GM10847 (cell line): ENCODE data around the gene GUCD1.

Experiments
- POLR2A ChIP-seq: IDR thresholded peaks from 2 replicates; pipeline ENCODE4 v1.6.1; 2011; ENCODE audit not compliant: insufficient read length; ENCODE audit errors: extremely low read depth

The GUCD1 gene

DNA sequence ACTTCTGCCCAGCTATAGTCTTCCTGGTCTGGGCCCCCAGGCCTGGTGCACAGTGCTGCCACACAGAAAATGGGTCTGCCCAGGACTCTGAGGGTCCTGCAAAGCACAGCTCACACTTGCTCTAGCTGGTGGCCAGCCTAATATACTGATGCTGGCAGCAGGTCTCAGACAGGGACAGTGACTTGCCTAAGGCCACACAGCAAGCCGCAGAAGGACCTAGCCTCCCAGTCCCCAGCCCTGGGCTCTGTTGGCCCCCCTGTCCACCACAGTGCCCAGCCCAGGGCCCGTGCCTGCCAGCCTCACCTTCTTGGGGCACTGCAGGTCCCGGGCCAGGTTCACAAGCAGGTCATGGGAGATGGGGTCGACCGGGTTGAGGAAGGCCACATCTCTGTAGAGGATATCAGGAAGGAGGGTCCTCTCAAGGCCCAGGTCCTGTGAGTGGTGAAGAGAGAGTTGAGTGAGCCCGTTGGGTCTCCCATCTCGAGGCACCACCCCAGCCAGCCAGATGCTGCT lies 34.6 kb upstream of the GUCD1 start:
- no peak for TF ChIP-seq POLR2A

DNA sequence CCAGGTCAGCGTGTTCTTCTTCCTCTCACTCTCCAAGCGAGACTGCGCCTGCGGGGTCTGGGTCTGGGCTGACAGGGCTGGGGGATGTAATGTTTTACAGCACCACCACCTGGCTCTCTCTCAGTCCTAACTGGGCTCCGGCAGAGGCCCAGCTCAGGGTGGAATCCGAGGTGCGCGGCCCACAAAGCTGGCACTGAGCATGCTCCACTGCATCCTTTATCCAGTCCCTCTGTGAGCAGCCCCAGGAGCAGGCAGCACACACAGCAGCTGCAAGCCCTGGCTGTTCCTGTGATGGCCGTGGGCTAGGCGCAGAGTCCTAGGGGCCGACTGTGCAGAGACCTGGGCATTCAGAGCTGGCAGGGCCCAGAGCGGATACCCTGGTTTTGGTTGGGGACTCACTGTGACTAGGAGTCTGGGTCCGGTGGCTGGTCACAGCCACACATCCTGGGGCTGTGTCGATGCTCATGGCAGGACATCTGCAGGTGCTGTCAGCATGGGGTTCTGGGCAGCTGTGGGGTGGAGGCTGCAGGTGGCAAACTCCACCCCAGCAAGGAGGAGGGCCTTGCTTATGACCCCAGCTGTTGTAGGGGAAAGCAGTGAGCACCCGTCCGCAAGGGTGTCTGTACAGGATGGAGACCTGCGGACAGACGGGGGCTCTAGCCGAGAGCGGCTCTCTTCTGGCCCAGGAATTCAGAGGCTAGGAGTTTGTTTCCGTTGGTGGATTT lies 34.0 kb upstream of the GUCD1 start:
- no peak for TF ChIP-seq POLR2A

DNA sequence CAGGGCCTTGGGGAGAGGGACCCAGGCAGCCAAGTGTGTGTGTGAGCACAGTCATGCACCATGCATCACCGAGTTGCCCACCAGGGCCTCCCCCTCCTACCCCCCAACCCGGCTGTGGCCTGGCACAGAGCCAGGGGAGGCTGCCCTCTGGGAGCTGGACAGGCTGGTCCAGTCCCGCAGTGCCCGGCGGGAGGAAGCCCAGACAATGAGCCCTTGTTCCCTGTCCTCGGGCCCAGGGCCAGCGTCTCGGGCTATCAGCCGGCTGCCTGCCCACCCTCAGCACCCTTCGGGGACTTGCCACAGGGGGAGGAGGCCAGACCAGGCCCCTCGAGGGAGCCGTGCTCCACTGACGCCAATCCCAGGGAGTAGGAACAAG lies 33.4 kb upstream of the GUCD1 start:
- no peak for TF ChIP-seq POLR2A

DNA sequence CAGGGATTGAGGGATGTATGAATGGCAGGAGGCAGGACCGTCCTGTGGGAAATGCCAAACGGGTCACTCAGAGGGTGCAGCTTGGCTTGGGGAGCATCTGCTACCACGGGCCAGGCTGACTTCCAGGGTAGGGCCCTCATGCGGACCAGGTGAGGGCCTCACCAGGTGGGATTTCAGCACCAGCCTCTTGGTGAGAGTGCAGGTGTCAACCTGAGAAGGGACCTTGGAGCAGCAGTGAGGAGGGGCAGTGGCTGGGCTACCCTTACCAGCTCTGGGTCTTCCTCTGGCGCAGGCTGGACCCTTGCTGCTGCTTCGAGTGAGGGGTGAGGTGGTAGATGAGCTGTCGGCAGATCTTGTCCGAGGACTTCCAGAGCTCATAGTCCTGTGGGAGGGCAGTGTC lies 33.0 kb upstream of the GUCD1 start:
- no peak for TF ChIP-seq POLR2A

DNA sequence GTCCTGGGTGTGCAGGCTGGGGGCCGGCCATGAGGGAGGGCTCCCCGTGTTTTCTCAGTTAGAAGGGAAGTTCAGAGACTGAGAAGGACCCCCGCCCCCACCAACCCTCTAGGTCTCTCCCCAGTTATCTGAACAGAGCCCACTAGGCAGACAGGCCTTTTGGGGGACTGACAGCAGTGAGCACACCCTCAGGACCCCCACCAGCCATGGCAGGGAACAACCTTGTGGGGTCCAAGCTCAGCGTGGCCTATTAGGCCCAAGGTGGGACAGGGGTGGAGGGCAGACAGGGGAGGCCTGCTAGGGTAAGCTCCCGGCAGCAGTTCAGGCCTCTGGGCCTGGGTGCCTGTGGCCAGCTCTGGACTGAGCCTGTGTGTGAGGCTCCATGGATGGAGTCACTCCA lies 32.3 kb upstream of the GUCD1 start:
- TF ChIP-seq POLR2A: no peak

DNA sequence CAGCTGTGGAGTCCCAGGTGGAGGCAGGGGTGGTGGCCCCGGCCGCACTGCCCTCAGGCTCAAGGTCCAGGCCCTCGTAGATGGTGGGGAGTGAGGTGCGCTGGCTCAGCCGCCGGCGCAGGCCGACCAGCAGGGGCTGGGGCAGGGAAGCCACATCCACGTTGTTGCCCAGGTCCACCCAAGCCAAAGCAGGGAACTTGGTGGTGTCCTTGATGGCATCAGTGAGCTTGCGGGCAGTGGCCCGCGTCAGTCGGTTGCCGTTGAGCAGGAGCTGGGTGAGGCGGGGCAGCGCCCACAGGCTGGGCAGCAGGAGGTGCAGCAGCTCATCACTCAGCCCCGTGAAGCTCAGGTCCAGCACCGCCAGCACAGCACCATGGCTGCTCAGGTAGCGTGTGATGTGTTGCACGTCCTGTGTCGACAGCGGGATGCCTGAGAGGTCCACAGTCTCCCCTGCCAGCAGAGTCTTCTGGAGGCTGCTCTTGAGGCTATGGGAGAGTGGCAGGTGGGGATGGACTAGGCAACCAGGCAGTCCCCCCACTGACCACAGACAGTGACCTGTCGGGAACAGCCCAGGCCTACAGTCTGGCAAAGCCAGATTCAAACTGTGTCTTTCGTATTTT lies 31.1 kb upstream of the GUCD1 start:
- TF ChIP-seq POLR2A: no peak

DNA sequence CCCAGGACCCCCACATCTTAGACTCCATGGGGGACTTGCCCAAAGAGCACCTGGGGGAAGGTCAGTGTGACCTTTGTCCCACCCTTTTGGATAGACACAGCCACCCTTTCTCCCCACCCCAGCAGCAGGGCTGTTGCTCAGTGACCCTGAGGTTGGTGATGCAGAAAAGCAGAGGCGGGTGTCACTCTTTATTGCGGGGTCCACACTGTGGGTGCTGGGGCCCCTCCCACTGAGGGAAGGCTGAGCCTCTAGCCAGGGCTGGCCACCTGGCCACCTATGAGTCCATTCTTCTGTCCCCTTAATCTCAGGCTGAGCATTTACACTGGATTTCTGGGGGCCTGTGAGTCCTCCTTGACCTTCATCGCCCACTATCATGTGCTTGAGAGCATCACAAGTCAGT lies 30.5 kb upstream of the GUCD1 start:
- TF ChIP-seq POLR2A: no peak

DNA sequence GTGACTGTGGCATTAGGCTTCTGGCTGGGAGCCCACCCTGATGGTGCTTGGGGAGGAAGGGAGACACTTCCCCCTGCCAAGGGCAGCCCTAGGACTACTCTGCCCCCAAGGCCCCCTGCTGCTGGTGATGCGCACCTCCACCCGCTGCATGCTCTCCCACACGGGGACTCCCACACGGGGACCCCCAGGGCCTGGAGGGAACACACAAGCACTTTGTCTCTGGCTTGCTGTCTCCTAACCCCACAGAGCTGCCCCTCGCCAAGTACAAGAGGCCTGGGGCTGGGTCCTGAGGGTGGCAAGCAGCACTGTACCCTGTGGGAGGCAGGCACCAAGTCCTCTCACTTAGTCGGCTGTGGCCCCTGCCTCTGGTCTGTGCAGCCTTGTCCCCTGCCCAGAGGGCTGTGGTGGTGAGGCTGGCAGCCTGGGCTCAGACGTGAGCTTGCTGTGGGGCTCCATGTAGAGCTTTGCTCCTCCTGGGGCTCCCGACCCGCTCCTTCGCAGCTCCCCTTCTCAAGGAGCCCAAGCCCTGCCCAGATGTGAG lies 30.0 kb upstream of the GUCD1 start:
- TF ChIP-seq POLR2A: no peak

DNA sequence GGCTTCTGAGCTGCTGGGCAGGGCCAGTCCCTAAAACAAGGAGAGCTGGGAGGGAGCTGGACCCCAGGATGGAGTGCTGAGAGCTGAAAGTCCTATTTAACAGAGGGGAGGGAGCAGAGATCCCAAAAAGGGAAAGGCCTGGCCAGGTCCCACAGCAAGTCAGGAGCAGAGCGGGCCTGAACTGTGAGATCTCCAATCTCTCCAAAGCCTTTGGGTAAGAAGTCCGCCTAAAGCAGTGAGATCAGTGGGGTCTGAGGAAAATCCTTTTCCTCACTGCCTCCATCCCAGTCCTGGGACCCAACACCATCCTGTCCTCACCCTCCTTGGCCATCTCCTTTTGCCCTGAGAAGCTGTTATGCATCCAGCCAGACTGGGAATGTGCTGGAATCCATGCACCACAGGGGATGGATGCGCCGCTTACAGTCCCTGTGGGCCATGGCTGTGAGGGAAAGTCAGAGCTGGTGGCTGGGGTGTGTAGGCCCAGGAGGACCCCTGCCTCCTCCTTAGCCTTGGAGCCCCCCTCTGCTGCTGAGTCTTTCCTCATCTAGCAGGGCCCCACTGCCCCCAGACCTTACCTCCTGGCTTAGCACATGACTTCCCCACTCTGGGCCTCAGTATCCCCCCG lies 29.3 kb upstream of the GUCD1 start:
- TF ChIP-seq POLR2A: no peak

DNA sequence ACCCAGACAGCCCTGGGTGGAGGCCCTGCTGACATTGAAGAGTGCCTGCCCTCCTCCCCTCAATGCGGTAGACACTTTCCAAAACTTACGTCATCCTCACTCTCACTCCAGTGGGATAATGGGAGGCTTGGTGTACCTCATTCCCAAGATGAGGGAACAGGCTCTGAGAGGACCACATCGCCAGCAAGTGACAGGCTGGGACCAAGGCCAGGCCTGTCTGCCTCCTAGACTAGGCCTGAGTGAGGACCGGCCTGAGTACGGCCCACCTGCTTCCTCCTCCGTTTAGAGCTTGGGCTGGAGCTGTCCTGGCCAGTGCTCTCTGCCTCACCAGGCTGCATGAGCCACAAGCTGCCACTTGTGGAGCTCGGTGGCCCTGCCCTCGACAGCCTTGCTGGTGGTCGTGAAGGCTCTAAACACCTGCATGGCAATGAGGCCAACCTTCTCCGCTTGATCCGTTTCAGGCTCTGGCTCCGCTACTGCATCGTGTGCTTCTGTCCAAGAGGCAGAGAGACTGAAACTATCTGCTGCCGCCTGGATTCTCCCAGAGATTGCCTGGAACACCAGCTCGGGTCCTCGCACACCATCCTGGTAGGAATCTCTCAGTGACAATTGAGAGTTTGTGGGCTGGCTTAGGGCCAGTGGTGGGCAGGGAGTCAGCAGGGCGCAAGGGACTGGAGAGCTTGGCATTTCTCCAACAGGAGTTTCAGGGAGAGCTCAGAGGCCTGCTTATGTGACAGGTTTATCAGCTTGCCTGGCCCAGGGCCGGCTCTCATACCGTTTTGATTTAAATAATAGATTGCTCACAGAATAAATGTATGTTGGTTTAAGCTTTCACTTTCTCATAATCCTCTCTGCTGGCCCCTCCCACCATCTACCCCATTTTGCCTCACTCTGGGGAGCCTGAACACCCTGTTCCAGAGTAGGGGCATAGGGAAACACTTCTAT lies 28.6 kb upstream of the GUCD1 start:
- no peak for TF ChIP-seq POLR2A

DNA sequence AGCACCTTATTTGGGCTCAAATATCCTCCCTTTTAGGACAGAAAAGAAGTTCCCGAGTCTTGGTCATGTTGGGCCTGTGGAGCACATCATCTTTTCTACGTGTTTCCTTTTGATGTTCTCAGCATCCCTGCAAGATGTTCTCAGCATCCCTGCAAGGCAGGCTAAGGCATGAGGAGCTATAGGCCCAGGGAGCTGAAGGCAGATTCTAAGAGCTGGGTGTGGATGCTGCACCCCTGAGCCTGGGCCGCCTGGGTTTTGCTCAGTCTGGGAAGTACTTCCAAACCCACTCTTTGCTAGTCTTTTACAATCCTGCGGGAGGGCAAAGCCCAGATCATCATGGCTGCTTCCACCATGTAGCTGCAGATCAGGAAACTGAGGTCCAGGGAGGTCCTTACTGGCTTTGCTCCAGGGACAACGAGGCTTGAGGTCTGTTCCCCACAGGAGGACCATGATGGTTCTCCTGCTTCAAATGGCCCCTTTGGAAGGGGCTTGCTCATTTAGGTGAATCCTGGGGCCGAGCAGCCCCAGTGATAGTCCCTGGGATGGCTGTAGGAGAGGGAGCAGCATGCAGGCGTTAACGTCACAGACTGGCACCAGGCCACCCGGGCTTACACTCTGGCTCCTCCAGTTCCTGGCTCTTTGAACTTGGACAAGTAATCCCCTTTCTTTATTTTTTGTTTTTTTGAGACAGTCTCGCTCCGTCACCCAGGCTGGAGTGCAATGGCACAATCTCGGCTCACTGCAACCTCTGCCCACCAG lies 27.3 kb upstream of the GUCD1 start:
- TF ChIP-seq POLR2A: no peak

DNA sequence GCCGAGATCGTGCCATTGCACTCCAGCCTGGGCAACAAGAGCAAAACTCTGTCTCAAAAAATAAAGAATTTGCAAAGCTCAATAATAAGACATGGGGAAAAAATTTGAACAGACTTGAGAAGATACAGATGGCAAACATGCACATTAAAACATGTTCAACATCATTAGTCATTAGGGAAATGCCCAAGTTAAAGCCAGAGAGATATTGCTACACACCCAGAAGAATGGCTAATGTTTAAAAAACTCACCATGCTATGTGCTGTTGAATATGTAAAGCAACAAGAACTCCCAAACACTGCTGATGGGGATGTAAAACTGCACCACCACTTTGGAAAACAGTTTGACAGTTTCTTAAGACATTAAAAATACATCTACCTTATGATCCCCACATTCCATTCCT lies 25.3 kb upstream of the GUCD1 start:
- no peak for TF ChIP-seq POLR2A

DNA sequence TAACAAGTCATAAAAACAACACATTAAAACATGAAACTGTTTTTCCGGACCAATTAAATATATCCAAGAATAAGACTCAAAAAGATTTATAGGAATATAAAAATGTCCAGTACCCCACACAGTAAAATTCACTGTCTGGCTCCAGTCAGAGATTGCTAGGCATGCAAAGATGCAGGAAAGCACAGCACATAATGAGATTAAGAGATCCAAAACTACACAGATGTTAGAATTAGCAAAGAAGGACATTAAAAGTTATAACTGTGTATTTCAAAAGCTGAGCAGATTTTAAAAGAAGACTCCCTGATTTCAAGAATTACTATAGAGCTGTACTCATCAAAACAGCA lies 24.3 kb upstream of the GUCD1 start:
- no peak for TF ChIP-seq POLR2A
